NCI-H1436 treated with DMSO at 0.1 percent for 48 hours (cell line): ENCODE measurements around the gene ZGRF1.
"Not testable (repeated sequence)": the region's sequence is repeated elsewhere in the genome, so short reads cannot be mapped to it uniquely, and the experiment has no call there.

ENCODE experiments used
- DNase-seq: peaks from one replicate; lab custom pipeline; 2025; lab: John Stamatoyannopoulos, UW

The ZGRF1 gene

GRCh38 chr4:112636688-112637551, at the start of gene ZGRF1, which contains the start of gene LARP7:
TSS of gene ZGRF1 (minus strand) at chr4:112636909. CDS start at chr4:112633176, 3,733 bp downstream.
TSS of gene LARP7 (plus strand) at chr4:112637143. CDS start at chr4:112644670, 7,527 bp downstream.
- peak; percentile 96 for DNase-seq

- DNase-seq, result no peak
Observed at GRCh38 chr4:112680996-112681395, 44.3 kb upstream of the ZGRF1 start.

GRCh38 chr4:112677519-112678091, 40.9 kb upstream of the ZGRF1 start:
- DNase-seq, result no peak

- DNase-seq, result no peak
Observed at GRCh38 chr4:112674376-112674775, 37.7 kb upstream of the ZGRF1 start.

- DNase-seq, result no peak
Observed at GRCh38 chr4:112673686-112674085, 37.0 kb upstream of the ZGRF1 start.

- no peak for DNase-seq
Observed at GRCh38 chr4:112673076-112673475, 36.4 kb upstream of the ZGRF1 start.

GRCh38 chr4:112668131-112668530, 31.4 kb upstream of the ZGRF1 start:
- no peak for DNase-seq

- DNase-seq, result no peak
Observed at GRCh38 chr4:112664611-112665010, 27.9 kb upstream of the ZGRF1 start.

- DNase-seq, result not testable (repeated sequence)
Observed at GRCh38 chr4:112656115-112656514, 19.4 kb upstream of the ZGRF1 start.

- DNase-seq, result no peak
Observed at GRCh38 chr4:112655270-112655669, 18.6 kb upstream of the ZGRF1 start.

- DNase-seq, result no peak
Observed at GRCh38 chr4:112652216-112652615, 15.5 kb upstream of the ZGRF1 start.

- DNase-seq, result no peak
Observed at GRCh38 chr4:112651641-112652040, 14.9 kb upstream of the ZGRF1 start.

GRCh38 chr4:112650332-112650731, 13.6 kb upstream of the ZGRF1 start:
- DNase-seq, result no peak

GRCh38 chr4:112649055-112649408, 12.3 kb upstream of the ZGRF1 start:
- DNase-seq, result no peak

GRCh38 chr4:112648263-112649054, 11.8 kb upstream of the ZGRF1 start:
- DNase-seq, result no peak

GRCh38 chr4:112647785-112648184, 11.1 kb upstream of the ZGRF1 start:
- no peak for DNase-seq

- DNase-seq, result no peak
Observed at GRCh38 chr4:112646632-112647537, 10.2 kb upstream of the ZGRF1 start.

GRCh38 chr4:112645541-112646329, 9.0 kb upstream of the ZGRF1 start:
- no peak for DNase-seq

GRCh38 chr4:112644595-112645535, 8.2 kb upstream of the ZGRF1 start:
- not testable (repeated sequence) for DNase-seq

- DNase-seq, result no peak
Observed at GRCh38 chr4:112642526-112642925, 5.8 kb upstream of the ZGRF1 start.
